HG03432 (cell line): ENCODE data around the gene HTR1B.

Source experiments
- ATAC-seq: cut with Tn5 transposase; IDR thresholded peaks from one replicate; pipeline ENCODE4 v1.9.1; 2021; ENCODE audit warnings: mild to moderate bottlenecking, moderate library complexity; ENCODE audit not compliant: unreplicated experiment

Gene HTR1B, protein sequence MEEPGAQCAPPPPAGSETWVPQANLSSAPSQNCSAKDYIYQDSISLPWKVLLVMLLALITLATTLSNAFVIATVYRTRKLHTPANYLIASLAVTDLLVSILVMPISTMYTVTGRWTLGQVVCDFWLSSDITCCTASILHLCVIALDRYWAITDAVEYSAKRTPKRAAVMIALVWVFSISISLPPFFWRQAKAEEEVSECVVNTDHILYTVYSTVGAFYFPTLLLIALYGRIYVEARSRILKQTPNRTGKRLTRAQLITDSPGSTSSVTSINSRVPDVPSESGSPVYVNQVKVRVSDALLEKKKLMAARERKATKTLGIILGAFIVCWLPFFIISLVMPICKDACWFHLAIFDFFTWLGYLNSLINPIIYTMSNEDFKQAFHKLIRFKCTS

DNA sequence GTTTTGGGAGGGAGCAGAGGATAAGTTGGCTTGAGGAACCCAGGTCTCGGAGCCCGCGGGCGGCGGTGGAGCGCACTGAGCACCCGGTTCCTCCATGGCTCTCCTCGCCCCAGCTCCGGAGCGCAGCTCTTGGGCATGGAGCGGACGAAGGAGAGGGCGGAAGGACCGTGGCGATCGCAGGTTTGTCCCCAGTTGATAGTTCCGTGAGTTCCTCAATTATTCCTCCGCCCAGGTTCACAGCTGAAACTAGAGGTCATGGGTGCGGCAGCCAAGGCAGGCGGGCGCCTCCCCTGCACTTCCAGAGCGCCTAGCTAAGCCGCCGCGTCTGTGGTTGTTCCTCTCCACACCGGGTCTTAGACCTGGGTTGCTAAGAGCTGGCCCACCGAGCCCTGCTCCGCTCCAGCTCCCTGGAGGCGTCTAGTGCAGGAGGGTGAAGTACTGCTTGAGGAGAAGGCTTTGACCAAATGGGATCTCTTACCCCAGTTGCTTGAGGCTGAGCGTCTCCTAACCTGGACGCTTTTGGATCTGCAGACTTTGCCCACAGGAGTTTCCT is at the start of gene HTR1B:
TSS of gene HTR1B (minus strand) at position 184 of the 553 bp plus-strand sequence. CDS start at position 96, 88 bp downstream.
- ATAC-seq, result no peak

DNA sequence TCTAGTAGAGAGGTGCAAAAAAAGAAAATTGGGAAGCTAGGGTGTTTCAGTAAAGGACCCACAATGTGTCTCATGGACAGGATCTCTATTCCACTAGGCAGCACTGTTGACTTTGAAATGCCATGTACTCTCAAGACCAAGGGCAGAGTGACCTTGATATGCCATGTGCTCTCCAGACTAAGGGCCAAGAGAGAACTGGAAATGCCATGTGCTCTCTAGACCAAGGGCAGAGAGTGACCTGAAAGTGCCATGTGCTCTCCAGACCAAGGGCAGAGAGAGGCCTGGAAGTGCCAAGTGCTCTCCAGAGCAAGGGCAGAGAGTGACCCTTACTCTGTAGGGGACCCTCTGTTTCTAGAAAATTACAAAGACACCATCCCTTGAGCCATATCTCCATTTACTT is 49.3 kb upstream of the HTR1B start:
- no peak for ATAC-seq

DNA sequence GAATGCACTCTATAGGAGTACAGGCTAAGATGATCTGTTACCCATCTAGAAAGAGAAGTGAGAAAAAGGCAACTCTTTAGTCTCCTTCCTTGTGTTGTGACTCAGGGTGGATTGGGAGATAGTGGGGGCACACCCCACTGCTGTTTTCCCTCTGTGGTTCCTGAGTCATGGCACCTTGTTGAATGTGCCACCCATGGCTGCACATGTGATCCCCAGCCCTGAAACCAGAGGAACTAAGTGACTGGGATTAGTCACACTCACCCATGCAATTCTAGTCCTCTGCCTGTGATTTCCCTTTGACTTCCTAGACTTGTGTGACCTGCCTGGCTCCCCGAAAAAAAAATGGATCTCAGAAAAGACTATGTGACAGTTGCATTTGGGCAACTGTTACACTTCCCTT is 48.6 kb upstream of the HTR1B start:
- no peak for ATAC-seq

DNA sequence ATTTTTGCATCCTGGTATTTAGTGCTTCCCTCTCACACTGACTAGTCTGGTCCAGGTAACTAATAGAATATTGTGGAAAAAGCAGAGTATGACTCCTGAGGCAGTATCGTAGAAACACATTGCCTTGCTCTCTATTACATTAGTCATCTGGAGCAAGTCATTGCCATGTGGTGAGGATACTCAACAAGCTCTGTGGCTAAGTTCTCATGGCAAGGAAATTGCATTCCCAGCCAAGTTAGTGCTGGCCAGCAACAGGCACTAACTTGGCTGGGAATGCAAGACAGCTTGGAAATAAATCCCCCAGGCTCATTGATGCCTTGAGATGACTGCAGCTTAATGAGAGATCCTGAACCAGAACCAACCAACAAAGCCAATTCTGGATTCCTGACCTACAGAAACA is 39.7 kb upstream of the HTR1B start:
- no peak for ATAC-seq

DNA sequence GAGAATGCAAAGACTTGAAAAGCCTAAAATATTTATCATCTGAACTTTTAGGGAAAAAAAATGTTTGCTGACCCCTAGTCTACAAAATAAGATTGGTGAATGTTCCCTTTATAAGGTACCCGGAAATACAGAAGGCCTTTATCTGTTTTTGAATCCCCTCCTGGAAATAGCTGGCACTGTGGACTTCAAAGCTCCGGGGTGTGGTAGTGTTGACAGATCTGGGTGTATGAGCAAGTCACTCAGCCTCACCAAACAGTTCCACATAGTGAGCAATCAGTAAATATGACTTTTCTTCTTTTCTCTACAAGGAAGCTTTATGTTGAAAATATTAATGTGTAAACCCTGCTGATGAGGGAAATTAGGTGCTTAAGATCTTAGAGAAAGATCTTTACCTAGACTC is 29.2 kb upstream of the HTR1B start:
- ATAC-seq, result no peak

GRCh38 chr6:77487808-77488425 is 24.6 kb upstream of the HTR1B start:
- no peak for ATAC-seq

GRCh38 chr6:77482981-77483380 is 19.7 kb upstream of the HTR1B start:
- ATAC-seq, result no peak

GRCh38 chr6:77474973-77475372 is 11.7 kb upstream of the HTR1B start:
- ATAC-seq, result no peak

GRCh38 chr6:77474286-77474956 is 11.1 kb upstream of the HTR1B start:
- no peak for ATAC-seq

- ATAC-seq, result no peak
Observed at GRCh38 chr6:77470983-77471382, 7.7 kb upstream of the HTR1B start.

DNA sequence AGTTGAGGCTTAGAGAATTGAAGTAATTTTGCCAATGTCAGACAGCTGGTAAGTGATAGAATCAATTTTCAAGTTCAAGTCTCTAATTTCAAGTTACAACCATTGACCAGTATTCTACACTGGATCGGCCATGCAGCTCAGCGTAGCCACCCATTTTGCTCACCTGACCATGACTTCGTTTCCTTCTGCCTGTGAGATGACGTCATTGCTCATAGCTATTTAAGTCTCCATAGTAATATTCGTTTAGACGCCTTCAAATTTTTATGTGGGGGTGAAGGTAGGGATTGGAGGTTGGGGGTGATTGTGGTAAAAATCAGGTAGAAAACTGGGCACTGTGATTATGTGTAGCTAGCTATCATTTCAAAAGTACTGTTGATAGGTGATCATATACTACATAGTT is 5.6 kb upstream of the HTR1B start:
- no peak for ATAC-seq

DNA sequence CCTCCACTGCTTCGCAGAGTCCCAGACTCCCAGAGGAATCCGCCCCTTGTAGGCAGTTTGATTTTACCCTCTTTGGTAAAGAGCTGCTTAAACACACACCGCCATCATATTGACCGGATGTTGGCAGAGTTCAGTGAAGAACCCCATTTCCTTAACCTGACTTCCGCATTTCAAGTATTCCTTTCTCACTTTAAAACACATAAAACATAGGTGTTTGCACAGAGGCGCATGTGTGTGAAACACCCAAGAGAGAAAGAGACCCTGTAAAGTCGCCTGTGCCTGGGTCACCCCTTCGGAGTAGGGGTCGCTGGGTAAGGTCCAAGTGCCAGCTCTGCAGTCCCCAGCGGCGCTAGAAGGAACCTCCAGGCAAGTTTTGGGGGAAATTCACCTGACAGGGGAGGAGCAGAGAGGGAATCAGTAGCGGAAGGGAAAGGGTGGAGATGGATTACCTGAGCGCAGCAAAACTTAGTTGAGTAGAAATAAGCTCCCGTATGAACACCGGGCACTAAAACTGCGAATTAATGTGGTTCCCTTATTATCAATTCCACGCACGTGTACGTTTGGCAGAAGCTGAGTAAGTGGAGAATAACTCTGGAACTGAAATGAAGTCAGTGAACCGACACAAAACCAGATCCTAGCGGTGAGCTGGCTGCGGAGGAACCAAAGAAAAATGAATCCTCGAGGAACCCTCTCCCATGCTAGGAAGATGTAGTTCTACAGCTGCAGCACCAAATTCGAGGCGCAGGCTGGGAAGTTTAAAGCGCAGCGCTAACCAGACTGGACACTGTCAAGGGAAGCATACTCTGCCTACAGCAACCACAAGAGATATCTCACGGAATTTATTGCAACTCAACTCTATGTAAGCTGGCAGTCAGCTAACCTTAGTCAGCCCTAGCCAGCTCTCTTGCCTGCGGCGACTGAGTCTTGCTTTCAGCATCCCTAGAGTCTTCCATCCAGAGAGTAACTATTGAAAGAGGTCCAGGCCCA is 3.5 kb upstream of the HTR1B start:
- peak; percentile 77 for ATAC-seq

- peak; percentile 91 for ATAC-seq
Observed at GRCh38 chr6:77466055-77466450, 2.8 kb upstream of the HTR1B start.

GRCh38 chr6:77464495-77464867 is 1.2 kb upstream of the HTR1B start:
- no peak for ATAC-seq

- no peak for ATAC-seq
Observed at GRCh38 chr6:77463861-77464494, 687 bp upstream of the HTR1B start.

DNA sequence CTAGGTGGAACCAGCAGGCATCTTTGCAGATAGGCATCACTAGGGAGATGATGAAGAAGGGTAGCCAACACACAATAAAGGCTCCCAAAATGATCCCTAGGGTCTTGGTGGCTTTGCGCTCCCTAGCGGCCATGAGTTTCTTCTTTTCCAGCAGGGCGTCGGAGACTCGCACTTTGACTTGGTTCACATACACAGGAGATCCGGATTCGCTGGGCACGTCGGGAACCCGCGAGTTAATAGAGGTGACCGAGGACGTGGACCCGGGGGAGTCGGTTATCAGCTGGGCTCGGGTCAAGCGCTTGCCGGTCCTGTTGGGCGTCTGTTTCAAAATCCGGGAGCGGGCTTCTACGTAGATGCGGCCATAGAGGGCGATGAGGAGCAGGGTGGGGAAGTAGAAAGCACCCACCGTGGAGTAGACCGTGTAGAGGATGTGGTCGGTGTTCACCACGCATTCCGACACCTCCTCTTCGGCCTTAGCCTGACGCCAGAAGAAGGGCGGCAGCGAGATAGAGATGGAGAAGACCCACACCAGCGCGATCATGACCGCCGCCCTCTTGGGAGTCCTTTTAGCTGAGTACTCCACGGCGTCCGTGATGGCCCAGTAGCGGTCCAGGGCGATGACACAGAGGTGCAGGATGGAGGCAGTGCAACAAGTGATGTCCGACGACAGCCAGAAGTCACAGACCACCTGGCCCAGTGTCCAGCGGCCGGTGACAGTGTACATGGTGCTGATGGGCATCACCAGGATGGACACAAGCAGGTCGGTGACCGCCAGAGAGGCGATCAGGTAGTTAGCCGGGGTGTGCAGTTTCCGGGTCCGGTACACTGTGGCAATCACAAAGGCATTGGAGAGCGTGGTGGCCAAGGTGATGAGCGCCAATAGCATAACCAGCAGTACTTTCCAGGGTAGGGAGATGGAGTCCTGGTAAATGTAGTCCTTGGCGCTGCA is 658 bp downstream of the HTR1B start:
- no peak for ATAC-seq

GRCh38 chr6:77461796-77462195 is 1.5 kb downstream of the HTR1B start:
- no peak for ATAC-seq

GRCh38 chr6:77458421-77458820 is 4.9 kb downstream of the HTR1B start:
- ATAC-seq, result no peak
